GM12873 (cell line): ENCODE results near the gene ZNF317.

Experiments
- CTCF ChIP-seq: IDR thresholded peaks from 2 replicates; pipeline ENCODE4 v1.5.1; 2012; ENCODE audit warnings: low read depth, mild to moderate bottlenecking, moderate library complexity, low read length, control low read depth; ENCODE audit not compliant: insufficient read depth; ENCODE audit errors: missing control alignments

The ZNF317 gene

DNA sequence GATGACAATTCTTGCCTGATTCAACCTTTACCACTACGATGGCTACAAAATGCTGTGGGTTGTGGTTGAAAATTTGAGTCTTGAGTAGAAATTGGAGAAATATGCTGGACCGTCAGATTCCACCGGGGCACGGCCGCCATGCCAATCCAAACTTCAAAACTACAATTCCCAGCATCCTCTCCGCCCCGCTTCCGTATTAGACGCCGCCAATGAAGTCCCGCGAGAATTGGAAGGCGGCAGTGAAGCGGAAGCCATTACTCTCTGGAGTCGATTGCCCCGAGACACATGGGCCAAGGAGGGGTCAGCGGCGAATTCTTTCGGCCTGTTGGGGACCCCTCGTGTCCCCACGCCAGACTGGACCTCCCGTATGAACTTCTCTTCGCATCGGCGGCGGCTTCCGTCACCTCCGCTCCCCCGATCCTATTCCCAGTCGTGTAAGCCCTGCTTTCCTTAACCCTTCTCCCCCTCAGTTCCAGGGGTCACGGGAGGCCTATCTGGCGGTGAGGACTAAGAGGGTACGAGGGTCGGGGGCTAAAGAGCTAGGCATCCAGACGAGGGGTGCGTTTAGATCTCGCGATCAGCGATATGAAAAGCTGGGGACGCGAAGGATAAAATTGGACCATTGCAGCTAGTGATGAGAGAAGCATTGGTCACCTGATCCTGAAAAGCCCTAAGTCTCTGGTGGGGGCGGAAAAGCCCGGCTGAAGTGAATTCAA is at the start of gene ZNF317:
TSS of gene ZNF317 (plus strand) at position 239 of the 716 bp plus-strand sequence. CDS start 15,620 bp downstream, outside the sequence.
- no peak for TF ChIP-seq CTCF

DNA sequence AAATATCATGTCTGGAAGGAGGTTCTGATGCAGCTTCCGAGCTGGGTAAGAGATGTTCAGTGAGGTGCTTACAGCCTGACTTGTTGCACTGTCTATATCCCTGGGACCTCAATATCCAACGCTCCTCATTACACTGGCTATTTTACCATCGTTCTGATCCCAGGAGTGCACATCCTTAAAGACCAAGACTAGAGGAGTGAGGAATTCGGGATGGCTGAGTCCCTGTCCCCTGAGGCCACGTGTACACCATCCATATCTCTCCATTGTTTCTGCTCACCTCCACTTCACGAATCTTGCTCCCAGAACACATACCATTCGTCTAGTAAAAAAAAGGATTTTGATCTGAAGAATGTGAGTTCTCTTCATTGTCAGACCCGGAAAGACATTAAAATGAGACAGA is 32.8 kb upstream of the ZNF317 start, which contains the start of gene OR7G2:
TSS of gene OR7G2 (minus strand) at position 101 of the 400 bp plus-strand sequence. CDS start 4,232 bp downstream, outside the sequence.
- TF ChIP-seq CTCF, result no peak

DNA sequence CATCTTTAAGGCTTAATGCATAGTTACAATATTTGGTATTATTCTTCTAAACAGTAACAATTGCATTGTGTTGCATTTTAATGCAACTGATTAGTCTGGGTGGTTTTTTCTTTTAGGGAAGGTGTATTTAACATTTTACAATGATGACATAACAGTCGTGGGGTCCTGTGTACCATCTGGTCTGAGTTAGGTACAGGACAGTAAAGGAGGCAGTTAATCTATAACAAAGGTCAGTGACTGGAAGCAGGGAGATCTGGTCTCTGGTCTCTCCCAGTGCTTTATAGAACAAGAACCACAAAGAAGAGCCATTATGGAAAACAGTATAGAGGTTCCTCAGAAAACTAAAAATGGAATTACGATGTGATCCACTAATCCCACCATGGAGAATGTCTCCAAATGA is 30.2 kb upstream of the ZNF317 start:
- no peak for TF ChIP-seq CTCF

DNA sequence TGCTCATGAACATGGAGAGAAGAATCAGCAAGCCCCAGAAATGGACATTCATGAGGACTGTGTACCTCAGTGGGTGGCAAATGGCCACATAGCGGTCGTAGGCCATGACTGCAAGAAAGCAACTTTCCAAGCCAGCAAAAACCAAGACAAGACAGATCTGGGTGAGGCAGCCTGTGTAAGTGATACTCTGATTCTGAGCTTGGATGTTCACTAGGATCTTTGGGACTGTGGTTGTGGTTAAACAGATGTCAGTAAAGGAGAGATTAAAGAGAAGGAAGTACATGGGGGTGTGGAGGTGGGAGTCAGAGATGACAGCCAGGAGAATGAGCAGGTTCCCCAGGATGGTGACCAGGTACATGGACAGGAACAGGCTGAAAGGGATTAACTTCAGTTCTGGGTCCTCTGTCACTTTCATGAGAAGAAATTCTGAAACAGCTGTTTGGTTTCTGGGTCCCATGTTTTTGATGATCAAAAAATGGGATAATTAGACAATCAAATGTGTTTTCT is 24.8 kb upstream of the ZNF317 start, which contains the start of gene OR7G1:
TSS of gene OR7G1 (minus strand) at position 457 of the 507 bp plus-strand sequence. CDS start at position 457, 0 bp downstream.
- no peak for TF ChIP-seq CTCF

- no peak for TF ChIP-seq CTCF
Measured at GRCh38 chr19:9116547-9116946, 23.6 kb upstream of the ZNF317 start.

DNA sequence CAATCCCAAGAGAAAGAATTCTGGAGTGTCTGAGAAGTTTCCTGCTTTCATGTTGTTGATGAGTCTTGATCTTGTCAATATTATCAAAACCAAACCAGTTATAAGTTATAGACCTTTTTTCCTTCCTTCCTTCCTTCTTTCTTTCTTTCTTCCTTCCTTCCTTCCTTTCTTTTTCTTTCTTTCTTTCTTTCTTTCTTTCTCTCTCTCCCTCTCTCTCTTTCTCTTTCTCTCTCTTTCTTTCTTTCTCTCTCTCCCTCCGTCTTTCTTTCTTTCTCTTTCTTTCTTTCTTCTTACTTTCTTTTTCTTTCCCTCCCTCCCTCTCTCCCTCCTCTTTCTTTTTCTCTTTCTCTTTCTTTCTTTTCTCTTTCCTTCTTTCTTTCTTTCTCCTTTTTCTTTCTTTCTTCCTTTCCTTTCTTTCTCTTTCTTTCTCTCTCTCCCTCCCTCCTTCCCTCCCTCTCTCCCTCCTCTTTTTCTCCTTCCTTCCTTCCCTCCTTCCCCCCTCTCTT is 13.2 kb upstream of the ZNF317 start, which contains the start of gene OR7G3:
TSS of gene OR7G3 (minus strand) at position 51 of the 506 bp plus-strand sequence. CDS start at position 51, 0 bp downstream.
- no peak for TF ChIP-seq CTCF

GRCh38 chr19:9128171-9128570 is 12.0 kb upstream of the ZNF317 start:
- TF ChIP-seq CTCF, result no peak
